Sigmoid colon (tissue), 7 donors: Measurements from ENCODE around the gene NAT14. TPM values are rescaled to one million over a fixed set of nuclear protein-coding genes. Genes with fewer than 3 reads are reported as not detected.

Experiments used
- DNase-seq: peaks from one replicate; pipeline ENCODE4 v3.0.0-alpha.2; 2019
- H3K27ac ChIP-seq, 4 donors: fragments of 200-600 bp; sonication (generic); one replicate each; pipeline ENCODE4 v1.5.1; 2016 to 2019; ENCODE audit warnings: mild to moderate bottlenecking in 1 of 4
- H3K27me3 ChIP-seq, 3 donors: fragments of 200-600 bp; sonication (generic); one replicate each; pipeline ENCODE4 v1.5.1; 2019; ENCODE audit warnings: mild to moderate bottlenecking in 1 of 3
- H3K36me3 ChIP-seq, 4 donors: fragments of 200-600 bp; sonication (generic); one replicate each; pipeline ENCODE4 v1.5.1; 2016 to 2019
- H3K4me1 ChIP-seq, 4 donors: fragments of 200-600 bp; sonication (generic); one replicate each; pipeline ENCODE4 v1.5.1; 2017 to 2019
- H3K4me3 ChIP-seq, 4 donors: fragments of 200-600 bp; sonication (generic); one replicate each; pipeline ENCODE4 v1.5.1; 2017 to 2019; ENCODE audit warnings: mild to moderate bottlenecking in 2 of 4, moderate library complexity in 1 of 4
- H3K9me3 ChIP-seq, 4 donors: fragments of 200-600 bp in 3 of 4; sonication (generic) in 3 of 4; one replicate each; pipeline versions ENCODE4 v1.5.1 to v1.6.1; 2013 to 2019
- EP300 ChIP-seq, 4 donors: sonication (generic); formaldehyde crosslinking; IDR thresholded peaks; one replicate each; pipeline ENCODE4 v1.6.1; 2017; ENCODE audit warnings: antibody characterized with exemption in 4 of 4
- POLR2A ChIP-seq, 2 donors: fragments of 450-650 bp; IDR thresholded peaks; one replicate each; pipeline ENCODE4 v1.6.1; 2016; ENCODE audit warnings: antibody characterized with exemption in 2 of 2, mild to moderate bottlenecking in 2 of 2, moderate library complexity in 2 of 2
- POLR2AphosphoS5 ChIP-seq, 4 donors: sonication (generic); formaldehyde crosslinking; IDR thresholded peaks; one replicate each; pipeline ENCODE4 v1.6.1; 2017; ENCODE audit warnings: antibody characterized with exemption in 4 of 4
- WGBS, 2 donors: extraction: QIAGEN DNeasy Blood & Tissue Kit; methylation state at CpG; one replicate each; pipeline ENCODE4 v1.1.7; 2013; 5-methylcytosine and 5-hydroxymethylcytosine counted together
- intact Hi-C: fragments of 100-400 bp; cut with DNase I; formaldehyde crosslinking; loops from one replicate; pipeline ENCODE4 v1.15.1; 2023
- polyA plus RNA-seq, 3 donors: library from polyadenylated mRNA; stranded (reverse); fragments of 200-250 nt; gene quantifications; one replicate each; pipeline ENCODE4 v1.2.3, GENCODE V29; 2013
- total RNA-seq, 4 donors: library from RNA; depleted of rRNA; stranded (reverse); fragments of >200 nt; gene quantifications; one replicate each; pipeline ENCODE4 v1.1.0, GENCODE V29; 2016
- TF ChIP-seq, protein P1 (sequence below), 4 experiments: fragments of 450-650 bp in 3 of 4; fragments of 200-600 bp in 1 of 4; IDR thresholded peaks; one replicate each; pipeline ENCODE4 v1.5.1; 2016 to 2019; ENCODE audit warnings: antibody characterized with exemption in 4 of 4, mild to moderate bottlenecking in 3 of 4, moderate library complexity in 2 of 4
- donor health status: healthy with polysubstance abuse.
- donor health status: Bipolar disorder and iron deficiency.
- donor health status: healthy.

NAT14 gene
- total and polyA plus RNA-seq, 7 donors, result 1.4 to 13.7 (median 7.8) TPM

DNA sequence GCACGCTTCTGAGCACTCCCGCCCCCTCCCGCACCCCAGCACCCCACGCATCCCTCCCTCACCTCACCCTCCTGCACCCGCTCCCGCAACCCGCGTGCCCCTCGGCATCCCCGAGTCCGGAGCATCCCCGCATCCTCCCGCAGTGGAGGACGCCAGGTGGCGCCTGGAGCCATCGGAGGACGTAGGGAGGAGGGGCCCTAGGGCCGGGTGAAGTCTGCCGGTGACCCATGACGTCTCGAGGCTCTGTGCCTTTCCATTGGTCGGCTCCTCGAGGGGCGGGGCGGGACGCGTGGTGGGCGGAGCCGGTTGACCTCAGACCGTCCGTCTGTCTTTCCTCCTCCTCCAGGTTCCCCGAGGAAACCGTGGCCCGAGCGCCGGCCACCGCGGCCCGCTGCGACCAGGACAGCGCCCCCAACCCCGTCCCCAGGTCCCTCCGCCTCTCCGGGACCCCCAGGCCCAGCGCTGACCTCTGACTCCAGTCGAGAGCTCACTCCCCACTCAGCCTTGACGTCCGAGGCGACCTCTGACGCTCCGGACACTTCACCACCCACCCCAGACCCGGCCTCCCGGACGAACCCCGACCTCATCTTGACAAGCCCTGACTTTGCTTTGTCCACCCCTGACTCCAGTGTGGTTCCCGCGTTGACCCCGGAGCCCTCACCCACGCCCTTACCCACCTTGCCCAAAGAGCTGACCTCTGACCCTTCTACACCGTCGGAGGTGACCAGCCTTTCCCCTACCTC is 32.1 kb downstream of the NAT14 start:
- TF ChIP-seq POLR2AphosphoS5 (IDR thresholded peaks at IDR 0.05) (peak in 3 of 4 donors; percentile 36 to 43 (median 42)), POLR2A (IDR thresholded peaks at IDR 0.05) (peak in 1 of 2 donors; percentile 39), EP300 (IDR thresholded peaks at IDR 0.05) (no peak)
- TF ChIP-seq, protein P1, sequence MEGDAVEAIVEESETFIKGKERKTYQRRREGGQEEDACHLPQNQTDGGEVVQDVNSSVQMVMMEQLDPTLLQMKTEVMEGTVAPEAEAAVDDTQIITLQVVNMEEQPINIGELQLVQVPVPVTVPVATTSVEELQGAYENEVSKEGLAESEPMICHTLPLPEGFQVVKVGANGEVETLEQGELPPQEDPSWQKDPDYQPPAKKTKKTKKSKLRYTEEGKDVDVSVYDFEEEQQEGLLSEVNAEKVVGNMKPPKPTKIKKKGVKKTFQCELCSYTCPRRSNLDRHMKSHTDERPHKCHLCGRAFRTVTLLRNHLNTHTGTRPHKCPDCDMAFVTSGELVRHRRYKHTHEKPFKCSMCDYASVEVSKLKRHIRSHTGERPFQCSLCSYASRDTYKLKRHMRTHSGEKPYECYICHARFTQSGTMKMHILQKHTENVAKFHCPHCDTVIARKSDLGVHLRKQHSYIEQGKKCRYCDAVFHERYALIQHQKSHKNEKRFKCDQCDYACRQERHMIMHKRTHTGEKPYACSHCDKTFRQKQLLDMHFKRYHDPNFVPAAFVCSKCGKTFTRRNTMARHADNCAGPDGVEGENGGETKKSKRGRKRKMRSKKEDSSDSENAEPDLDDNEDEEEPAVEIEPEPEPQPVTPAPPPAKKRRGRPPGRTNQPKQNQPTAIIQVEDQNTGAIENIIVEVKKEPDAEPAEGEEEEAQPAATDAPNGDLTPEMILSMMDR (IDR thresholded peaks at IDR 0.05), result peak; percentile 82 to 93 (median 92)
- peak overlapping the region; percentile 83 to 94 (median 87) for H3K27ac ChIP-seq
- H3K36me3 ChIP-seq, result peaks cover 3 to 23% (median 7%) of the 10 kb centered on the region in 4 donors
- H3K4me1 ChIP-seq, result peaks cover 0 to 17% (median 7%) of the 10 kb centered on the region in 4 donors
- intact Hi-C loops, result loop anchor here (1.0 to 2.0 kb wide), 3 partner anchors 64 to 116 kb away; no protein-coding TSS in a partner anchor
- peak overlapping the region; percentile 35 to 57 (median 45) for H3K4me3 ChIP-seq
- no peaks in the 10 kb centered on the region for H3K27me3 ChIP-seq
- peak; percentile 97 for DNase-seq
- no peaks in the 10 kb centered on the region for H3K9me3 ChIP-seq
- 2 to 9% methylated on average over 61 of the region's 61 CpGs for whole genome bisulfite sequencing, 2 donors

DNA sequence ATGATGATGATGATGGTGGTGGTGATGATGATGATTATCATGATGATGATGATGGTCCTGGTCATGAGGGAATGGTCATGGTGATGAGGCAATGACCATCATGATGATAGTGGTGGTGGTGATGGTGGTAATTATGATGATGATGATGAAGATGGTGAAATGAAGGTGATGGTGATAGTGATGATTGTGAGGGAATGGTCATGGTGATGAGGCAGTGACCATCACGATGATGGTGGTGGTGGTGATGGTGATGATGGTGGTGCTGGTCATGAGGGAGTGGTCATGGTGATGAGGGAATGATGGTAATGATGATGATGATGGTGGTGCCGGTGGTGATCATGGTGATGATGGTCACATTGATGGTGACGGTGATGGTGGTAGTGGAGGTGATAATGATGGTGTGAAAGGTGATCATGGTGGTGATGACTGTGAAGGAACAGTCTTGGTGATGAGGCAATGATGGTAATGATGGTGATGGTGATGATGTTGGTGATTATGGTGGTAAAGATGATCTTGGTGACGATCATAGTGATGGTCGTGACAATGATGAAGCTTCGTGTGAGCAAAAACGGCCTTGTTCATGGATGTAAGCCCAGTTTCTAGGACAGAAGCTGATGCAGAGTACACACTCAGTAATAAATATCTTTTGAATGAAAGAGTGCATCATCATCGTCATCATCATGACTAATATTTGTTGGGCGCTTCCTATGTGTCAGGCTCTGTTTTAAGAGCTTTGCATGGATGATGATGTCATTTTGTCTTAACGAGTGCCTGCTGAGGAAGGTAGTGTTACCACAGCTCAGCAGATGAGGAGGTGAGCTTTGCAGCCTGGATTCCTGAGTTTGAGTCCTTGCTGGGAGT is 34.7 kb downstream of the NAT14 start:
- Histone ChIP-seq H3K36me3 (peaks cover 0 to 8% (median 2%) of the 10 kb centered on the region in 4 donors), H3K27me3 (no peaks in the 10 kb centered on the region), H3K9me3 (no peaks in the 10 kb centered on the region), H3K4me3 (no peak overlapping the region), H3K4me1 (peaks cover 0 to 17% (median 7%) of the 10 kb centered on the region in 4 donors), H3K27ac (no peak overlapping the region)
- WGBS, 2 donors, result 85 to 92% methylated on average over 10 of the region's 10 CpGs
- no peak for DNase-seq
- intact Hi-C loops, result no loop called here
- TF ChIP-seq POLR2A (IDR thresholded peaks at IDR 0.05), result no peak
- TF ChIP-seq EP300 (IDR thresholded peaks at IDR 0.05), result no peak
- TF ChIP-seq, protein P1 (IDR thresholded peaks at IDR 0.05), result no peak
- peak in 1 of 4 donors; percentile 20 for TF ChIP-seq POLR2AphosphoS5 (IDR thresholded peaks at IDR 0.05)

DNA sequence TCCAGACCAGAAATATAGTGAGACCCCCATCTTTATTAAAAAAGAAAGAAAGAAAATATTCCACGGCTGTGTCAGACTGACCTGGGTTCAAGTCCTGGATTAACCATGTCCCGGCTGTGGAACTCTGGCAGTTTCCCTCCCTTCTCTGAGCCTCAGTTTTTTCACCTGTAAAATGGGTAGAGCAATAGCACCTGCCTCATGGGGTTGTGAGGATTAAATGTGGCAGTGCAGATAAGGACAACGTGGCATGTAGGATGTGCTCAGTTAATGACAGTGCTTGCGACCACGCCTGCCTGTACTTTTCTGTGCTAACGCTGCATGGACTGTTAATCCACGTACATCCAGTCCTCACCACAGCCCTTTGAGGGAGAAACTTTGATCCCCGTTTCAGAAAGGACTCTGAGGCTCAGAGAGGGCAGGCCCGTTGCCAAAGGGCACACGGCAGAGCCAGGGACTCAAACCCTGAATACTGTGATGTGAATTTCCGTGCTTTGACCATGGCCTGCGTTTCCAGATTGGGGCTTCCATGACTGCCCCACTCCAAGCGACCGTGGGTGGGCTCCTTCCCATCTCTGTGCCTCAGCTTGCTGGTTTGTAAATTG is 35.8 kb downstream of the NAT14 start:
- DNase-seq, result no peak
- no peaks in the 10 kb centered on the region for H3K9me3 ChIP-seq
- H3K4me3 ChIP-seq, result no peak overlapping the region
- H3K36me3 ChIP-seq, result no peaks in the 10 kb centered on the region
- 64 to 82% methylated on average over 14 of the region's 14 CpGs for whole genome bisulfite sequencing, 2 donors
- H3K4me1 ChIP-seq, result peaks cover 0 to 17% (median 9%) of the 10 kb centered on the region in 4 donors
- TF ChIP-seq POLR2A (IDR thresholded peaks at IDR 0.05) (no peak), EP300 (IDR thresholded peaks at IDR 0.05) (no peak), POLR2AphosphoS5 (IDR thresholded peaks at IDR 0.05) (no peak)
- TF ChIP-seq, protein P1 (IDR thresholded peaks at IDR 0.05), result no peak
- intact Hi-C loops, result no loop called here
- no peaks in the 10 kb centered on the region for H3K27me3 ChIP-seq
- H3K27ac ChIP-seq, result no peak overlapping the region

DNA sequence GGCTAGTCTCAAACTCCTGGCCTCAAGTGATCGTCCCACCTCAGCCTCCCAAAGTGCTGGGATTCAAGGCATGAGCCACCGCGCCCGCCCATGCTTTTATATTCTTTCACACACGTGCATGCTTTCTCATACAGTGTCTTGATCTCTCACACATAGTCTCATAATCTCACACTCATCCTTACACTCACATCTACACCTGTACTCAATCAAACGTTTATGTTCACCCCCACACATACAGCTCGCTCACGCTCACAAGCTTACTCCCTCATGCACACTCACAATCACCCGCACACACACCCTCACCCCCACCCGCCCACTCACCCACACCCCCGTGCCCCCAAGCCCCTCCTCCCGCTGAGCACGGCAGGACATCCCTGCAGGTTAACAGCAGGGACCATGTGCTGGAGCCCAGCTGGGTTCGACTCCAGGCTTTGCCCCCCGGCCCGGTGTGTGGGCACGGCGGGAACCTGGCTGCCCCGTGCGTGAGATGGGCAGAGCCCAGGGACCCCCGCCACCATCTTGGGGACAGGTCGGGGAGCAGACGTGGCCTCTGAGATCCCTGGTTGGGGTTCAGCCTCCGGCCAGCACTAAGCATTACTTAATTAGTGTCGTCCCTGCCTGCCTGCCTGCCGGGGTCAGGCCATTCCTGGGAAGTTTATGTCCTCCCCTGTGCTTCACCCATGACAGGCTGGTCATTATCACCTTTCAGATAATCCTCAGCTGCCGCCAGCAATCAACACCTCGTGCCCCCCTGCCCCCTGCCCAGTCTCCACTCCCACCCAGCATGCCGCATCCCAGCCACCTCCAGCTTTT is 40.5 kb downstream of the NAT14 start:
- DNase-seq, result no peak
- WGBS, 2 donors, result 57 to 66% methylated on average over 29 of the region's 29 CpGs

More for the DNA sequence above, 40.5 kb downstream of the NAT14 start:
- H3K27me3 ChIP-seq, result peaks cover 0 to 19% (median 8%) of the 10 kb centered on the region in 3 donors
- no peaks in the 10 kb centered on the region for H3K9me3 ChIP-seq
- intact Hi-C loops, result no loop called here
- no peak overlapping the region for H3K27ac ChIP-seq
- TF ChIP-seq POLR2AphosphoS5 (IDR thresholded peaks at IDR 0.05) (no peak), EP300 (IDR thresholded peaks at IDR 0.05) (no peak), POLR2A (IDR thresholded peaks at IDR 0.05) (no peak)
- TF ChIP-seq, protein P1 (IDR thresholded peaks at IDR 0.05), result no peak
- no peak overlapping the region for H3K4me3 ChIP-seq
- no peaks in the 10 kb centered on the region for H3K36me3 ChIP-seq
- peaks cover 0 to 18% (median 12%) of the 10 kb centered on the region in 4 donors for H3K4me1 ChIP-seq
